Liver (tissue), 9 donors: ENCODE data around the gene CD68. TPM values are rescaled to one million over a fixed set of nuclear protein-coding genes. Genes with fewer than 3 reads are reported as not detected.

Source experiments
- DNase-seq: peaks from one replicate; pipeline ENCODE4 v3.0.0-alpha.2; 2017; ENCODE audit warnings: low spot score
- H3K27ac ChIP-seq, 2 donors: one replicate each; pipeline ENCODE4 v1.7.0; 2013; ENCODE audit warnings: inconsistent platforms in 2 of 2, low read length in 2 of 2, control low read depth in 1 of 2, low read depth in 1 of 2, mild to moderate bottlenecking in 1 of 2
- H3K27me3 ChIP-seq, 4 donors: one replicate each; pipeline versions ENCODE4 v1.6.1 to v1.7.0; 2013; ENCODE audit warnings: low read length in 3 of 4, inconsistent platforms in 1 of 4, mild to moderate bottlenecking in 1 of 4, moderate library complexity in 1 of 4; ENCODE audit not compliant: control insufficient read depth in 4 of 4, insufficient read depth in 4 of 4
- H3K36me3 ChIP-seq, 4 donors: one replicate each; pipeline versions ENCODE4 v1.6.1 to v1.7.0; 2013; ENCODE audit warnings: low read length in 3 of 4, mild to moderate bottlenecking in 3 of 4, low read depth in 1 of 4, moderate library complexity in 1 of 4; ENCODE audit not compliant: control insufficient read depth in 4 of 4, insufficient read depth in 3 of 4
- H3K4me1 ChIP-seq, 4 donors: one replicate each; pipeline versions ENCODE4 v1.6.1 to v1.7.0; 2013; ENCODE audit warnings: low read length in 3 of 4, mild to moderate bottlenecking in 3 of 4, moderate library complexity in 1 of 4; ENCODE audit not compliant: control insufficient read depth in 4 of 4, insufficient read depth in 4 of 4
- H3K4me3 ChIP-seq, 3 donors: one replicate each; pipeline versions ENCODE4 v1.6.1 to v1.7.0; 2013; ENCODE audit warnings: low read length in 3 of 3, control low read depth in 1 of 3, low read depth in 1 of 3, mild to moderate bottlenecking in 1 of 3
- H3K9ac ChIP-seq, 2 donors: one replicate each; pipeline ENCODE4 v1.7.0; 2013; ENCODE audit warnings: low read length in 2 of 2, mild to moderate bottlenecking in 2 of 2, moderate library complexity in 2 of 2, control low read depth in 1 of 2, low read depth in 1 of 2
- H3K9me3 ChIP-seq, 4 donors: one replicate each; pipeline versions ENCODE4 v1.6.1 to v1.7.0; 2013; ENCODE audit warnings: low read length in 3 of 4; ENCODE audit not compliant: control insufficient read depth in 4 of 4
- EGR1 ChIP-seq, 2 donors: IDR thresholded peaks; 2 replicates each; pipeline ENCODE4 v1.6.1; 2016 to 2018; ENCODE audit warnings: antibody characterized with exemption in 2 of 2, low read depth in 2 of 2
- FOXA2 ChIP-seq: IDR thresholded peaks from 2 replicates; pipeline ENCODE4 v1.6.1; 2016; ENCODE audit warnings: antibody characterized with exemption
- GABPA ChIP-seq, 2 donors: IDR thresholded peaks in 1 of 2; conservative IDR thresholded peaks in 1 of 2; 2 replicates each; pipeline ENCODE4 v1.6.1; 2016; ENCODE audit warnings: antibody characterized with exemption in 2 of 2, mild to moderate bottlenecking in 1 of 2, moderate library complexity in 1 of 2
- HNF4A ChIP-seq, 2 donors: conservative IDR thresholded peaks; 2 replicates each; pipeline ENCODE4 v1.6.1; 2016; ENCODE audit warnings: antibody characterized with exemption in 2 of 2, mild to moderate bottlenecking in 2 of 2
- HNF4G ChIP-seq: IDR thresholded peaks from 2 replicates; pipeline ENCODE4 v1.6.1; 2016; ENCODE audit warnings: antibody characterized with exemption
- JUND ChIP-seq, 2 donors: IDR thresholded peaks; 2 replicates each; pipeline ENCODE4 v1.6.1; 2016; ENCODE audit warnings: antibody characterized with exemption in 2 of 2
- NR2F2 ChIP-seq: IDR thresholded peaks from 2 replicates; pipeline ENCODE4 v1.6.1; 2016; ENCODE audit warnings: antibody characterized with exemption
- RAD21 ChIP-seq, 2 donors: IDR thresholded peaks; 2 replicates each; pipeline ENCODE4 v1.6.1; 2016; ENCODE audit warnings: antibody characterized with exemption in 2 of 2, mild to moderate bottlenecking in 2 of 2
- YY1 ChIP-seq: IDR thresholded peaks from 2 replicates; pipeline ENCODE4 v1.6.1; 2016; ENCODE audit warnings: antibody characterized with exemption, mild to moderate bottlenecking
- WGBS: extraction: QIAGEN DNeasy Blood & Tissue Kit; methylation state at CpG from one replicate; pipeline ENCODE4 v1.1.7; 2013; 5-methylcytosine and 5-hydroxymethylcytosine counted together
- polyA plus RNA-seq, 2 donors: library from polyadenylated mRNA; stranded (reverse) in 1 of 2; unstranded in 1 of 2; fragments of 200-250 nt in 1 of 2; fragments of >200 nt in 1 of 2; fragmentation: Nextera tagmentation in 1 of 2; extraction: Ambion mirVana in 1 of 2; gene quantifications; one replicate each; pipeline versions ENCODE4 v1.2.1 to v1.2.3, GENCODE V29; 2013 to 2015
- total RNA-seq, 2 donors: library from RNA; depleted of rRNA; stranded (reverse); fragments of >200 nt; gene quantifications; one replicate each; pipeline ENCODE4 v1.2.3, GENCODE V29; 2014
- TF ChIP-seq, protein P1 (sequence below): IDR thresholded peaks from 2 replicates; pipeline ENCODE4 v1.6.1; 2016; ENCODE audit warnings: antibody characterized with exemption
- TF ChIP-seq, protein P2 (sequence below): fragments of 150-350 bp; IDR thresholded peaks from 2 replicates; pipeline ENCODE4 v1.5.1; 2017; ENCODE audit warnings: improper control_type of control experiment, low read depth, low read length; ENCODE audit not compliant: missing input control
- TF ChIP-seq, protein P3 (sequence below): IDR thresholded peaks from 2 replicates; pipeline ENCODE4 v1.6.1; 2016; ENCODE audit warnings: antibody characterized with exemption
- TF ChIP-seq, protein P4 (sequence below): IDR thresholded peaks from 2 replicates; pipeline ENCODE4 v1.6.1; 2016; ENCODE audit warnings: antibody characterized with exemption, mild to moderate bottlenecking
- TF ChIP-seq, protein P5 (sequence below): IDR thresholded peaks from 2 replicates; pipeline ENCODE4 v1.6.1; 2016; ENCODE audit warnings: antibody characterized with exemption
- donor health status: healthy.
- donor health status: healthy.
- donor health status: healthy.
- donor health status: healthy.
- donor health status: healthy.

CD68 gene
- total and polyA plus RNA-seq, 4 donors = 14.2 to 88.6 (median 33.1) TPM

DNA sequence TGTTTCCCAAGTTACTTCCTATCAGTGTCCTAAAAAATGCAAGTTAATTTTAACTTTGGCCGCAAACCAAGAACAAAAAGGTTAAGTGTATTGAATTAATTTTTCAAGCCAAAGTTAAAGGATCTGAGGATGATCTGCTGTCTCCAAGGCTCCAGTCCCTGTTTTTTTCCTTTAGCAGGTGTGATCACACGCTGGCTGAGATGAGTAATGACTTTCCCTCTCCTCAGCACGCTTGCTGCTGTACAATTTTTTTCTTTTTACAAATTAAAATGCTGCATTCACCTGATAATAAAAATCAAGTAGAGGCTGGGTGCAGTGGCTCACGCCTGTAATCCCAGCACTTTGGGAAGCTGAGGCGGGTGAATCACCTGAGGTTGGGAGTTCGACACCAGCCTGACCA is 34.5 kb upstream of the CD68 start:
- no peak overlapping the region for H3K9ac ChIP-seq
- 69% methylated on average over 6 of the region's 6 CpGs for WGBS
- H3K27me3 ChIP-seq = no peaks in the 10 kb centered on the region
- peaks cover 2 to 14% (median 8%) of the 10 kb centered on the region in 4 donors for H3K4me1 ChIP-seq
- DNase-seq = no peak
- H3K36me3 ChIP-seq = no peaks in the 10 kb centered on the region
- H3K4me3 ChIP-seq = no peak overlapping the region
- no peaks in the 10 kb centered on the region for H3K9me3 ChIP-seq
- no peak for TF ChIP-seq YY1
- no peak overlapping the region for H3K27ac ChIP-seq

DNA sequence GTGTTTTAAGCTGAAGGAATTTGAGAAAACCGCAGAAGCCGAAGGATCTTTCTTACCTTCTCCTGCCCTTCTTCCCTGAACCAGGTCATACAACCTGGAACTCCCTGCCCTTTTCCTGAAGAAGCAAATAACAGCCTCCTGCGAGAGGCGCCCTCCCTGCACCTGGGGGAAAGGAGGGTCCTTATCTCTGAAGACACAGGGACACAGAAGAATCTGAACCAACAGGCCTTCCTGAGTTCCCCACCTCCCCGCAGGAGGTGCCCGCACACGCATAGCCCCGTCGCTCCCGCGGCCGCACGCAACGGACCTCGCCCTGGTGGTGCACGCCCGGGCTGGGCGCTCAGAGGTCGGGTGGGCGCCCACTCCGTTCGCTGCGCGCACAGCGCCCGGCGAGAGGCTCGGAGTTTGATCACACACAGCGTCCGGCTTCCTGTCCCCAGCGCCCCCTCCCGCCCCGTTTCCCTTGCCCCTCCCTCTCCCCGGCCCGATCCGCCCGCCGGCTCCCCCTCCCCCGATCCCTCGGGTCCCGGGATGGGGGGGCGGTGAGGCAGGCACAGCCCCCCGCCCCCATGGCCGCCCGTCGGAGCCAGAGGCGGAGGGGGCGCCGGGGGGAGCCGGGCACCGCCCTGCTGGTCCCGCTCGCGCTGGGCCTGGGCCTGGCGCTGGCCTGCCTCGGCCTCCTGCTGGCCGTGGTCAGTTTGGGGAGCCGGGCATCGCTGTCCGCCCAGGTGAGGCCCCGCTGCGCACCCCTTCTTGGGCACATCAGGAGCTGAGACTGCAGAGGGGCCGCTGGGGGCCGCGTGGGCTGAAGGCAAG is 30.6 kb upstream of the CD68 start, which contains the start of gene TNFSF12:
TSS of gene TNFSF12 (plus strand) at position 474 of the 816 bp plus-strand sequence. CDS start at position 570, 96 bp downstream.
- H3K27me3 ChIP-seq = no peaks in the 10 kb centered on the region
- no peaks in the 10 kb centered on the region for H3K9me3 ChIP-seq
- H3K4me3 ChIP-seq = peak within 1 kb of the TSS; percentile 59 to 66 (median 62)
- TF ChIP-seq EGR1 (IDR thresholded peaks at IDR 0.05; ENCODE audit: low read depth in 2 of 2) (no peak), RAD21 (IDR thresholded peaks at IDR 0.05) (no peak), JUND (IDR thresholded peaks at IDR 0.05) (no peak)
- TF ChIP-seq, protein P1, sequence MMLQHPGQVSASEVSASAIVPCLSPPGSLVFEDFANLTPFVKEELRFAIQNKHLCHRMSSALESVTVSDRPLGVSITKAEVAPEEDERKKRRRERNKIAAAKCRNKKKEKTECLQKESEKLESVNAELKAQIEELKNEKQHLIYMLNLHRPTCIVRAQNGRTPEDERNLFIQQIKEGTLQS = no peak
- TF ChIP-seq, protein P2, sequence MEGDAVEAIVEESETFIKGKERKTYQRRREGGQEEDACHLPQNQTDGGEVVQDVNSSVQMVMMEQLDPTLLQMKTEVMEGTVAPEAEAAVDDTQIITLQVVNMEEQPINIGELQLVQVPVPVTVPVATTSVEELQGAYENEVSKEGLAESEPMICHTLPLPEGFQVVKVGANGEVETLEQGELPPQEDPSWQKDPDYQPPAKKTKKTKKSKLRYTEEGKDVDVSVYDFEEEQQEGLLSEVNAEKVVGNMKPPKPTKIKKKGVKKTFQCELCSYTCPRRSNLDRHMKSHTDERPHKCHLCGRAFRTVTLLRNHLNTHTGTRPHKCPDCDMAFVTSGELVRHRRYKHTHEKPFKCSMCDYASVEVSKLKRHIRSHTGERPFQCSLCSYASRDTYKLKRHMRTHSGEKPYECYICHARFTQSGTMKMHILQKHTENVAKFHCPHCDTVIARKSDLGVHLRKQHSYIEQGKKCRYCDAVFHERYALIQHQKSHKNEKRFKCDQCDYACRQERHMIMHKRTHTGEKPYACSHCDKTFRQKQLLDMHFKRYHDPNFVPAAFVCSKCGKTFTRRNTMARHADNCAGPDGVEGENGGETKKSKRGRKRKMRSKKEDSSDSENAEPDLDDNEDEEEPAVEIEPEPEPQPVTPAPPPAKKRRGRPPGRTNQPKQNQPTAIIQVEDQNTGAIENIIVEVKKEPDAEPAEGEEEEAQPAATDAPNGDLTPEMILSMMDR = peak; percentile 6
- H3K9ac ChIP-seq = peak within 1 kb of the TSS; percentile 75 to 78
- DNase-seq = no peak
- 7% methylated on average over 65 of the region's 65 CpGs for WGBS
- no peaks in the 10 kb centered on the region for H3K36me3 ChIP-seq
- peak within 1 kb of the TSS; percentile 57 to 74 for H3K27ac ChIP-seq
- H3K4me1 ChIP-seq = peaks cover 0 to 17% (median 8%) of the 10 kb centered on the region in 4 donors

DNA sequence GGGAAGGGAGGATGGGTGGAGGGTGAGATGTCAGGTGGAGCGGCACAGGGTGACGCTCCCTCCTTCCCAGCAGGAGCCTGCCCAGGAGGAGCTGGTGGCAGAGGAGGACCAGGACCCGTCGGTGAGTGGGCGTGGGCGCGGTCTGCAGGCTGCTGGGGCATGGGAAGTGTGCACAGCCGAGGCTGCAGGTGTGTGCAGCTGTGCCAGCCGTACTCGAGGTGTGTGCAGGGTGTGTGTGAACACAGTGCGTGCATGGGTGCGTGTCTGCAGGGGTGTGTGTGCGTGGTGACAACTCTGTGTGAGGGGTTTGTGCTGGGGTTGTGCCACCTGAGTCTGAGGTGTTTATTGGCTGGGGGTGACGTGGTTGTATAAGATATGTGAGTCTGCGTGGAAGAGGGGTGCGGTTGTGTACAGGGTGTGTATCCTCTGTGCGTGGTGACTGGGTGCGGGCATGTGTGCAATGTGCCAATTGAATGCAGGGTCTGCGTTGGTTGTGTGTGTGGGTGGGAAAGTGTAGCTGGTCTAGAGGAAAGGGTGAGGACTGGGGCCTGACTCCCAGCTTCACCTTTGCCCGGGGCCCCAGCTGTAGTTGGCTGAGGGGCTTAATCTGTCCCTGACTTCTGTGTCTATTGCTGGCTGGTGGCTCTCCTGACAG is 29.9 kb upstream of the CD68 start:
- 64% methylated on average over 20 of the region's 20 CpGs for WGBS
- Histone ChIP-seq H3K9me3 (no peaks in the 10 kb centered on the region), H3K4me3 (peak overlapping the region in 2 of 3 donors; percentile 51 to 66), H3K27ac (peak overlapping the region; percentile 57 to 74), H3K27me3 (no peaks in the 10 kb centered on the region), H3K9ac (peak overlapping the region in 1 of 2 donors; percentile 51), H3K36me3 (no peaks in the 10 kb centered on the region), H3K4me1 (peaks cover 0 to 17% (median 8%) of the 10 kb centered on the region in 4 donors)
- DNase-seq = no peak
- TF ChIP-seq HNF4A (conservative IDR thresholded peaks at IDR 0.05) (no peak), RAD21 (IDR thresholded peaks at IDR 0.05) (no peak), NR2F2 (no peak), YY1 (no peak), JUND (IDR thresholded peaks at IDR 0.05) (no peak), HNF4G (no peak), GABPA (IDR thresholded peaks at IDR 0.05 in 1 of 2, conservative IDR thresholded peaks at IDR 0.05 in 1 of 2) (no peak), EGR1 (IDR thresholded peaks at IDR 0.05; ENCODE audit: low read depth in 2 of 2) (no peak), FOXA2 (no peak)
- TF ChIP-seq, protein P3, sequence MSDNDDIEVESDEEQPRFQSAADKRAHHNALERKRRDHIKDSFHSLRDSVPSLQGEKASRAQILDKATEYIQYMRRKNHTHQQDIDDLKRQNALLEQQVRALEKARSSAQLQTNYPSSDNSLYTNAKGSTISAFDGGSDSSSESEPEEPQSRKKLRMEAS = no peak
- TF ChIP-seq, protein P4, sequence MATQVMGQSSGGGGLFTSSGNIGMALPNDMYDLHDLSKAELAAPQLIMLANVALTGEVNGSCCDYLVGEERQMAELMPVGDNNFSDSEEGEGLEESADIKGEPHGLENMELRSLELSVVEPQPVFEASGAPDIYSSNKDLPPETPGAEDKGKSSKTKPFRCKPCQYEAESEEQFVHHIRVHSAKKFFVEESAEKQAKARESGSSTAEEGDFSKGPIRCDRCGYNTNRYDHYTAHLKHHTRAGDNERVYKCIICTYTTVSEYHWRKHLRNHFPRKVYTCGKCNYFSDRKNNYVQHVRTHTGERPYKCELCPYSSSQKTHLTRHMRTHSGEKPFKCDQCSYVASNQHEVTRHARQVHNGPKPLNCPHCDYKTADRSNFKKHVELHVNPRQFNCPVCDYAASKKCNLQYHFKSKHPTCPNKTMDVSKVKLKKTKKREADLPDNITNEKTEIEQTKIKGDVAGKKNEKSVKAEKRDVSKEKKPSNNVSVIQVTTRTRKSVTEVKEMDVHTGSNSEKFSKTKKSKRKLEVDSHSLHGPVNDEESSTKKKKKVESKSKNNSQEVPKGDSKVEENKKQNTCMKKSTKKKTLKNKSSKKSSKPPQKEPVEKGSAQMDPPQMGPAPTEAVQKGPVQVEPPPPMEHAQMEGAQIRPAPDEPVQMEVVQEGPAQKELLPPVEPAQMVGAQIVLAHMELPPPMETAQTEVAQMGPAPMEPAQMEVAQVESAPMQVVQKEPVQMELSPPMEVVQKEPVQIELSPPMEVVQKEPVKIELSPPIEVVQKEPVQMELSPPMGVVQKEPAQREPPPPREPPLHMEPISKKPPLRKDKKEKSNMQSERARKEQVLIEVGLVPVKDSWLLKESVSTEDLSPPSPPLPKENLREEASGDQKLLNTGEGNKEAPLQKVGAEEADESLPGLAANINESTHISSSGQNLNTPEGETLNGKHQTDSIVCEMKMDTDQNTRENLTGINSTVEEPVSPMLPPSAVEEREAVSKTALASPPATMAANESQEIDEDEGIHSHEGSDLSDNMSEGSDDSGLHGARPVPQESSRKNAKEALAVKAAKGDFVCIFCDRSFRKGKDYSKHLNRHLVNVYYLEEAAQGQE = no peak
- TF ChIP-seq, protein P2 = no peak
- TF ChIP-seq, protein P5, sequence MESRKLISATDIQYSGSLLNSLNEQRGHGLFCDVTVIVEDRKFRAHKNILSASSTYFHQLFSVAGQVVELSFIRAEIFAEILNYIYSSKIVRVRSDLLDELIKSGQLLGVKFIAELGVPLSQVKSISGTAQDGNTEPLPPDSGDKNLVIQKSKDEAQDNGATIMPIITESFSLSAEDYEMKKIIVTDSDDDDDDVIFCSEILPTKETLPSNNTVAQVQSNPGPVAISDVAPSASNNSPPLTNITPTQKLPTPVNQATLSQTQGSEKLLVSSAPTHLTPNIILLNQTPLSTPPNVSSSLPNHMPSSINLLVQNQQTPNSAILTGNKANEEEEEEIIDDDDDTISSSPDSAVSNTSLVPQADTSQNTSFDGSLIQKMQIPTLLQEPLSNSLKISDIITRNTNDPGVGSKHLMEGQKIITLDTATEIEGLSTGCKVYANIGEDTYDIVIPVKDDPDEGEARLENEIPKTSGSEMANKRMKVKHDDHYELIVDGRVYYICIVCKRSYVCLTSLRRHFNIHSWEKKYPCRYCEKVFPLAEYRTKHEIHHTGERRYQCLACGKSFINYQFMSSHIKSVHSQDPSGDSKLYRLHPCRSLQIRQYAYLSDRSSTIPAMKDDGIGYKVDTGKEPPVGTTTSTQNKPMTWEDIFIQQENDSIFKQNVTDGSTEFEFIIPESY = no peak
